PC-3 (cell line): ENCODE measurements around the gene CNR2.

Source experiments
- CTCF ChIP-seq: fragments of 300-600 bp; sonication (generic); conservative IDR thresholded peaks from 2 replicates; pipeline ENCODE4 v1.5.1; 2017; ENCODE audit warnings: antibody characterized with exemption, low read depth, mild to moderate bottlenecking, low read length
- EZH2 ChIP-seq: fragments of 300-600 bp; sonication (generic); IDR thresholded peaks from one replicate; pipeline ENCODE4 v1.6.1; 2017; ENCODE audit warnings: antibody characterized with exemption, mild to moderate bottlenecking, low read length; ENCODE audit not compliant: unreplicated experiment
- EZH2phosphoT487 ChIP-seq: fragments of 300-600 bp; sonication (generic); IDR thresholded peaks from 2 replicates; pipeline ENCODE4 v1.6.1; 2018; ENCODE audit warnings: mild to moderate bottlenecking, antibody characterized with exemption, low read length, borderline replicate concordance

DNA sequence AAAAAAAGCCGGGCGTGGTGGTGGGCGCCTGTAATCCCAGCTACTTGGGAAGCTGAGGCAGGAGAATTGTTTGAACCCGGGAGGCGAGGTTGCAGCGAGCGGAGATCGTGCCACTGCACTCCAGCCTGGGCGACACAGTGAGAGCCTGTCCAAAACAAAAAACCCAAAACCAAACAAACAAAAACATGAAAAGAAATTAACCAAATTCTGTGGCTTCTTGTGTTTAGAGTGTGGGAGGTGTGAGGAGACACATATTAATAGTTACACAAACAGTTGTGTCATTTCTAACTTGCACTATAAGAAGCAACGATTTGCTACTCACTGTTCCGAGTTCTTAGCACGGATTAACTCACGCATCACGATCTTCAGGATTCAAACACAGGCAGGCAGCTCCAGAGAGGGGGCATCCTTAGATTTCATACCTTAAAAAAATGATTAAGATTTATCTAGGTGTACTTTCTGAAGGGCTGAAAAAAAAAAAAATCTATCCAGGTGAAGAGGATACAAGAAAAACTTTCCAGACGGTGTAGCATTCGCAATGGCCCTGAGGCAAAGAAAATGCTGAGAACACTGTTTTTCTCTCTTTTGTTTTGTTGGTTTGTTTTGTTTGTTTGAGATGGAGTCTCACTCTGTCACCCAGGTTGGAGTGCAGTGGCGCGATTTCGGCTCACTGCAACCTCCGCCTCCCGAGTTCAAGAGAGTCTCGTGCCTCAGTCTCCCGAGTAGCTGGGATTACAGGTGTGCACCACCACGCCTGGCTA lies 87.2 kb downstream of the CNR2 start:
- TF ChIP-seq CTCF: no peak
- no peak for TF ChIP-seq EZH2phosphoT487
- no peak for TF ChIP-seq EZH2
